Measurements from ENCODE around the gene GPLD1.

DNA sequence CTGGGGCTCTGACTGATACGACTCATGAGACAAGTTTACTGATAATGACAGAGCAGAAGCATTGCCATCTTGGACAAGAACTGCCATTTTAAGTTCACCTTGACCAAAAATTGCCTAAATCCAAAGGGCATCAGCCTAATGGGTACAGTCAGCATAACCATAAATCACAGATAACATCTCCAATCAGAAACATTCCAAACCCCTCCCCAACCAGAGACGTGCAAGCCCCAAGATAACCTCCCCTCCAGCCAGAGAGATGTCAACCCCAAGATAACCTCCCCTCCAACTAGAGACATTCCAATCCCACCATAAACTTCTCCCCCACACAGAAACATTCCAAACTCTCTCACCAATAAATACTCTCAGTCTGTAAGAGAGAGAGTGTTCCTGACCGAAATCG lies 10.5 kb downstream of the GPLD1 start:
- TF ChIP-seq CTCF (IDR thresholded peaks at IDR 0.05) (no peak), POLR2A (IDR thresholded peaks at IDR 0.05) (no peak)
